Activated CD4-positive, alpha-beta T cell treated with anti-CD3 and anti-CD28 coated beads for 1 hour (primary cell): ENCODE results near the gene LY86.

ENCODE experiments used
- DNase-seq: peaks from one replicate; pipeline ENCODE4 v3.0.0-alpha.2; 2020

LY86 gene

GRCh38 chr6:6685249-6686040 is 96.9 kb downstream of the LY86 start:
- no peak for DNase-seq

GRCh38 chr6:6686176-6686575 is 97.7 kb downstream of the LY86 start:
- no peak for DNase-seq

GRCh38 chr6:6686748-6687601 is 98.5 kb downstream of the LY86 start:
- DNase-seq = no peak

GRCh38 chr6:6688283-6688682 is 99.8 kb downstream of the LY86 start:
- no peak for DNase-seq

- DNase-seq = no peak
Measured at GRCh38 chr6:6688951-6689350, 100.4 kb downstream of the LY86 start.

GRCh38 chr6:6689400-6690143 is 101.1 kb downstream of the LY86 start:
- no peak for DNase-seq

- DNase-seq = no peak
Measured at GRCh38 chr6:6690144-6690483, 101.6 kb downstream of the LY86 start.

GRCh38 chr6:6694368-6694780 is 105.9 kb downstream of the LY86 start:
- no peak for DNase-seq

- no peak for DNase-seq
Measured at GRCh38 chr6:6694825-6695624, 106.5 kb downstream of the LY86 start.

GRCh38 chr6:6695625-6696276 is 107.2 kb downstream of the LY86 start:
- no peak for DNase-seq

GRCh38 chr6:6696867-6697531 is 108.5 kb downstream of the LY86 start:
- DNase-seq = no peak

- DNase-seq = no peak
Measured at GRCh38 chr6:6697620-6698019, 109.1 kb downstream of the LY86 start.

GRCh38 chr6:6699741-6700367 is 111.3 kb downstream of the LY86 start:
- DNase-seq = no peak

- no peak for DNase-seq
Measured at GRCh38 chr6:6700407-6701270, 112.1 kb downstream of the LY86 start.

GRCh38 chr6:6701864-6702263 is 113.3 kb downstream of the LY86 start:
- DNase-seq = no peak

GRCh38 chr6:6703699-6704098 is 115.2 kb downstream of the LY86 start:
- no peak for DNase-seq
